Inflammatory macrophage treated with lipopolysaccharide for 1 hour (primary cell): ENCODE measurements around the gene NKX3-2.

ENCODE experiments used
- DNase-seq, 2 donors: peaks; one replicate each; pipeline ENCODE4 v3.0.0-alpha.2; 2020 to 2022

NKX3-2 gene

GRCh38 chr4:13496605-13497004, 47.7 kb downstream of the NKX3-2 start:
- no peak for DNase-seq

DNA sequence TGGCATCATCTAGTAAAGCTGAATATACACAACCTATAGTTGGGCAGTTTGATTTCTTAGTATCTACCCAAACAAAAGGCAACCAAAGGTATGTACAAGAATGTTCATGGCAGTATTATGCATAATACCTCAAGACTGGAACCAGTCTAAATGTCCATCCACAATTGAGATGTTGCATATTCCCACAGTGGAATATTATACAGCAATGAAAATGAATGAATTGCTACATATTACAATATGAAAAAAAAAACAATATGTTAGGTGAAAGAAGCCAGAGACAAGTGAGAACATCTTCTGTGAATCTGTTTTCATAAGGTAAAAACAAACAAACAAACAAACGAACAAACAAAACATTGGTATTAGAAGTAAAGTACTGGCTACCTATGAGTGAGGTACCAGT, 48.6 kb downstream of the NKX3-2 start:
- no peak for DNase-seq

DNA sequence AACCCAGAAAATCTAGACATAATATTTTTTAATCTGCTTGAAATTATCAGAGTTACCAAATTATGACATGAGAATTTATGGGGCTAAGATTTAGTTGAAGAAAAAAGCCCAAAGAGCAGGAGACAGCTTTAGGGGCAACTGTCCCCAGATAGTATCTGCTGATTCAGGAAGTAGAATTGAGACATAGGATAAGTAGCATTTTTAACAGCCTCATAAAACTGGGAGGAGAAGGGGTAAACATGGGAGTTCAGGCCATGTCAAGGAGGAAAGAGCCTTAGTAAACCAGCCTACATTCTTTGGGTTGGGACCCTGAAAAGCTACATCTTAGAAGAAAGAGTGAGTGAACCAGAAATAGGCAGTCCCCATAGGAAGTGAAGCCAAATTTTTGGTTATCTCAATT, 50.5 kb downstream of the NKX3-2 start:
- no peak for DNase-seq

DNA sequence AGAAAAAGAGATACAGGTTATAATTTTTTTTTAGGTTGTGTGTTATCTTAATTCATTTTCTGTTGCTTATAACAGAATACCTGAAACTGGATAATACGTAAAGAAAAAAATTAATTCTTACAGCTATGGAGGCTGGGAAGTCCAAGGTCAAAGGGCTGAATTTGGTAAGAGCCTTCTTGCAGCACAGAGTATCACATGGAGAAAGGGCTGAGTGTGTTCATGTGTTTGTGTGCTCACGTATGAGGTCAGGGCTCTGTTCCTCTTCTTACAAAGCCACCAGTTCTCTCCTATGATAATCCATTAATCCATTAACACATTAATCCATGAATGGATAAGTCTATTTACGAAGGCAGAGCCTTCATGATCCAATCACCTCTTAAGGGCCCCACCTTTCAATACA, 51.6 kb downstream of the NKX3-2 start:
- DNase-seq, result peak; percentile 45 to 68
